NCI-H2029 (cell line): ENCODE data around the gene EOMES.
"Not testable (repeated sequence)": the region's sequence is repeated elsewhere in the genome, so short reads cannot be mapped to it uniquely, and the experiment has no call there.

Experiments
- DNase-seq: peaks from one replicate; lab custom pipeline; 2025; lab: John Stamatoyannopoulos, UW

The EOMES gene

DNA sequence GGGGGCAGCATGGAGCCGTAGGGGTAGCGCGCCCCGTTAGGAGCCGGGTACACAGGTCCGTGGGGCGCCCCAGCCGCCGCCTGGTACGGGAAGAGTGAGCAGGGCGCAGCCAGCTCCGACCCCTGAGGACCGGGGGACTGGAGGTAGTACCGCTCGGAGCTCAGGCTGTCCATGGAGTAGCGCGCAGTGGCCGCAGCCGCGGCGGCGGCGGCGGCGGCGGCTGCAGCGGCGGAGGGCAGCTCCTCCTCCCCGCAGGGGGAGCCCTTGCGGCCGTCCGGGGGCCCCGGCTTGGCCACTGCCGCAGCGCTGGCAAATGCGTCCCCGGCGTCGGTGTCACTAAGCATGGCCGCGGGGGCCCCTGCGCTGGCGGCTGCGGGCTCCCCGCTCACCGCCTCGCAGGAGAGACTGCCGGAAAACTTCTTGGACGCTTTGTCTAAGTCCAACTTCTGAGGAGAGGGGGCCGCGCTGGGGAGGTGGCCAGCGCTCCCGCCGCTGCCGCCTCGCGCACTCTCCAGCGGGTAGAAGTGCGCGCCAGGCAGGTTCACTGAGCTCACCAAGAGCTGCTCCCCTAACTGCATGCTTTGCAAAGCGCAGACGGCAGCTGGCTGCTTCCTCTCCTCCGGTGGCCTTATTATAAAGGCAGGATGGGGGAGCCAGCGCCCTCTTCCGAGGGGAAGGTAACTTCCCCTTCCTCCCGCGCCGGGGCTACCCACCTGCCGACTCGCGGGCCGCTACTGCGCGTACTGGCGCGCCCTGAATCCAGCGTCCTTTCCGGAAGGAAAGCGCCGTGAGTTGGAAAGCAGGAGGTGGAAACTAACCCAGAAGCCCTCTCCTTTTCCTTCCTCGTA lies at the start of gene EOMES:
Gene EOMES (minus strand): TSS at position 607 of the 848 bp plus-strand sequence. CDS start 29 bp downstream, at position 578.
- DNase-seq: peak; percentile 27

DNA sequence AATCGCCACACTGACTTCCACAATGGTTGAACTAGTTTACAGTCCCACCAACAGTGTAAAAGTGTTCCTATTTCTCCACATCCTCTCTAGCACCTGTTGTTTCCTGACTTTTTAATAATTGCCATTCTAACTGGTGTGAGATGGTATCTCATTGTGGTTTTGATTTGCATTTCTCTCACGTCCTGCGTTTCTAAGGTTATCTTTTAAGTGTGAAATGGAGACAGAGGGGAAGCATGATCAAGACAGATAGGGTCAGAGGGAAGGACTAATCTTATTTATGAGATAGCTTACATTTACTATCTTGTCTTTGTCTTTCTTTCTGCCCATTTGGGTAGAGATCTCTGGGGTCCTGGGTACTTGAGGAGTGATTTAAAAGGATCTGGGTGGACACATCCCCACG lies 48.3 kb upstream of the EOMES start:
- not testable (repeated sequence) for DNase-seq

DNA sequence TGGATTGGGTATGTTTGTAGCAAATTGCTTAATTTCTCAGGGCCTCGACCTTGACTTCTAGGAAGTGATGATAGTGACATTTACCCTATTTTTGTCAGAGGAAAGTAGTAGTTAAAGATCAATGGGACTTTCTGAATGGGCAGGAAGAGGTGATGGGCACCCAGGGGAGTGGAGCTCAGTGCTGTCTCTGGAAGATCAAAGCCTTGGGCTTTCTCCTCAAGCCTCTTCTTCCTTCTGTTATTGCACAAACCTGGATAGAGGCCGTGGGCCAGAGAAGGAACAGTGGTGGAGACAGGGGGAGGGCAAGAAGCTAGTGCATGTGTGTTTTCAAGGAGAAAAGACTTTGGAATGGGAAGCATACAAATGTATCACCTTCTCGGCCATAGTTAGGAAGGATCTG lies 44.9 kb upstream of the EOMES start:
- DNase-seq: no peak

DNA sequence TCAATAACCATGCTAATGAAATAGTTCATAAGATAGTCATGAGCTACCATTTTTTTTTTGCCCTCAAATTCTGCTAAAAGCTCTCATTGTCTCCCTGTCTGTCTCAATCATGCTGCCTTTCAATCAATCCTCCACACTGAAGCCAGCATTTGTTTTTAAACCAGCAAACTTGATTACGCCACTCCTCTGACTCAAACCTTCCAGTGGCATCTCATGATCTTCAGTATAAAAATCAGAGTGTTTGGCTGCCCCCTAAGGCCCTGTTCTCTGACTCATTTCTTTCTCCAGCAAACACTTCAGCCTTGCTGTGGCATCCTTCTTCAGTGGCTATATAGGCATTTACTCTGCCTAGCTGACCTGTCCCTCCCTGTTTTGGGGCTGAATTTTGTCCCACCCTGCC lies 36.0 kb upstream of the EOMES start:
- DNase-seq: no peak

DNA sequence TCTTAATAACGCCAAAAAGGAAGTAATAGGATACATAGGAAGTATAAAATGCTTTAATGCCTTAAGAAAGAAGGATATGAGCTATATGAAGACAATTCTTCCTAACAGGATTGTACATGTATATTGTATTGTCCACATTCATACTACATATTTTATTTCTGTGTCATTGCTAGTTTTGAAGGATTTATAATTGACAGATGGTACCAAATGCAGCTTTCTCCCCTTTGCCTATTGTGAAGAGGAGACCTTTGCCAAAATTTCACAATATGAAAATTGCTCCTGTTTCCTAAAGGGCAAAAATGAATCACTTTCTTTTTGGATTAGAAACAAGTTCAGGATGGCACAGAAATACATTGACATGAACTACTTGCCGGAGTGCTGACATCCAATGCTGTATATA lies 34.8 kb upstream of the EOMES start:
- DNase-seq: no peak

DNA sequence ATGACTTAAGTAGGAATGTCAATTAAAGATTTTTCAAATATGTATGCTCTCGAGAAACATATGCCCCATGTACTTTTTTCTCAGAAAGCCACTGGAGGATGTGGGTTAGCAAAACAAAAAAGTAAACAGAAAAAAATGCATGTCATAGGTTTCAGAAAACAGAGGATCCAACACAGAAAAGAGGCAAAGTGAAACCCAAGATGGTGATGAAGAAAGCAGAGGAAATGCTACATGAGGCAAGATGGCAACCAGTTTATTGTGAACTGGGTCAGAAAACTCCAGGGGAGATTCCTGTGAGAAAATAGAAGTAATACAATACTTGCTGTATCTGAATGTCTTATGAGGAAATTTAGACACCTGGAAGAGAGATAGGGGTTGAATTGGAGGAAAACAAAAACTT lies 30.8 kb upstream of the EOMES start:
- no peak for DNase-seq

DNA sequence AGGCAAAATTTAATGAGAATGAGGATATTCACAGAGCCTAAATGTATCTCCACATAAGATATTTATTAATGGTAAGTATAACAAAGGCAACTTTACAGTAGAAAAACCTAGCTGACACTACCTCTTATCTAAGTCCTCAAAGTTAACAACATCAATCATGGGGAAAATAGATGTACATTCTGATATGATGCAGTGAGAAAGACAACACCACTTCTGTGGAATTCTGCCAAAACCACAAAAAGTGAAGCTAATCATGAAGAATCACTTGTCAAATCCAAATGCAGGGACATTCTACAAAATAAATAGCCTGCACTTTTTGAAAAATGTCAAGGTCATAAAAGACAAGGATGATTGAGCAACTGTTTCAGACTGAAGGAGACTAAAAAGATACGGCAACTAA lies 27.5 kb upstream of the EOMES start:
- DNase-seq: no peak

DNA sequence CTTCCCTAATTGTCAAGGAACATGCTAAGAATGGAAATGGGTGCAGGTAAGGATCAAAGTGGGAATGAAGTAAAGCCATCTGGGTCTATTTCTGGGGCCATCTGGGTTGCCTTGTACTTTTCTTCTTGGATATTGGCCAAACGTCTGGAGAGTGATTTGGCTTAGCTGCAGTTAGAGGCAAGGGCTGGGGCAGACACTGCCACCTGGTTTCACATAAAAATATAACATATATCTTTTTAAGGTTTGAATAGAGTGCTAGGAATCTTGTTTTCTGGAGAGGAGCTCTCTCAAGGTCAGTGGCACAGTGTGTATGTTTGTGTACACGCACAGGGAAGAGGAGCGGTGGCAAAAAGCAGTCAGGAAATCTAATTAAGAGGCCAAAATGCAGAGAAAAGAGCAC lies 24.7 kb upstream of the EOMES start:
- DNase-seq: no peak

DNA sequence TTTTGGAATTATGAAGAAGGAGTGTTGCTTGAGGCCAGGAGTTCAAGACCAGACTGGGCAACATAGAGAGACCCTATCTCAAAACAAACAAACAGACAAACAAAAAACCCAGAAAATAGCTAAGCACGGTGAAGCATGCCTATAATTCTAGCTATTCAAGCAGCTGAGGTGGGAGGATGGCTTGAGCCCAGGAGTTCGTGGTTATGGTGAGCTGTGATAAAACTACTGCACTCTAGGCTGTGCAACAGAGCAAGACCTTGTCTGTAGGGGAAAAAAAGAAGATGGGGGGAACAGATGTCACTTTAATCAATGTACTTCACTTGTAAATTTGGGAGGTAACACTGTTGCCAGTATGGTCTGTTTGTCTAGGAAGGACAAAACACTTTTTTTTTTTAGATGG lies 18.7 kb upstream of the EOMES start:
- no peak for DNase-seq

DNA sequence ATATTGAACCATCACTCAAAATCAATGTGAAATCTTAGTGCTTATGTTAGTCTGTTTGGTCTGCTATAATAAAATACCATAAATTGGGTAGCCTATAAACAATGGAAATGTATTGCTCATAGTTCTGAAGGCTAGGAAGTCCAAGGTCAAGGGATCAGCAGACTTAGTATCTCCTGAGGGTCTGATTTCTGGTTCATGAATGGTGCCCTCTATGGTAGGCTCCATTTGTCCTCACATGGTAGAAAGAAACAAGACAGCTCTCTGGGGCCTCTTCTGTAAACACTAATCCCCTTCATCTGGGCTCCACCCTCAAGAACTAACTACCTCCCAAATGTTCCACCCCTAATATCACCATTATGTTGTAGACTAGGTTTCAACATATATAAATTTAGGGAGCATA lies 15.0 kb upstream of the EOMES start:
- no peak for DNase-seq

DNA sequence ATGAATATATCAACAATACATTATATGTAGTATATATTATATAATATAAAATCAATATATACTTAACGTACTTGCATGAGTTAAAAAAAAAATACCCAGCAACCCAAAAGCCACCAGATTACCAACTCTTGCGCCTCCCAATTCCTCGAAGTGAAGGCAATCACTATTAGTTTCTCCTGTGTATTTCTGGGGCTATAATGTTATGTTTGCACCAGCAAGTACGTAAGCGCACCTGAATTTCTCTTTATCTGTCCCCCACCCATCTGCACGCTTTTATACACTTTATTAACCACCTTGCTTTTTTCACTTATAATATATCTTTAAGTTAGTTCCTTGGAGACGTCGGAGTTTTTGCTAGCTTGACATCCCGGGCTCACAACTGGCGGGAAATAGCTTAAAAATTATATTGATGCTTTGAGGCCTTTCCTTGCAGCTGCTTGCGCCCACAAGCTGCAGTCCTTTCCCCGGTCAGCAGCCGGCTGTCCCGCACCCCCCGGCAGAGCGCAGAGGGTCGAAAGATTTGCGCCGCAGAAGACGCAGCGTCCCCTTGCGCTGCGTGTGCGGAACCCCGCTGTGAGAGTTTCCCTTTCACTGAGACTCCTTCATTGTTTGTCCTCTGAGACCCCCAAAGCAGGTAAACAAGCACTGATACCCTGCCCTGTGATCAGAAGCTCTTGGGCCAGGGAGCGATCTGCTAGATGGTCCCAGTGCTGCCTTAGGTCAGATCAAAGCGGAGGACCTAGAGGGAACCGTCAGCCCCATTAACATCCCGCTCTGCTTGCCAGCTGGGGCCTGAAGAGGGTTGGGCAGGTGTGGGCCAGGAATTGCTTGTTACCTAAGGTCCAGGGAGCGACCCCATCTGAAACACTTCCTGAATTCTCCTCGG lies 8.9 kb upstream of the EOMES start:
- DNase-seq: no peak

DNA sequence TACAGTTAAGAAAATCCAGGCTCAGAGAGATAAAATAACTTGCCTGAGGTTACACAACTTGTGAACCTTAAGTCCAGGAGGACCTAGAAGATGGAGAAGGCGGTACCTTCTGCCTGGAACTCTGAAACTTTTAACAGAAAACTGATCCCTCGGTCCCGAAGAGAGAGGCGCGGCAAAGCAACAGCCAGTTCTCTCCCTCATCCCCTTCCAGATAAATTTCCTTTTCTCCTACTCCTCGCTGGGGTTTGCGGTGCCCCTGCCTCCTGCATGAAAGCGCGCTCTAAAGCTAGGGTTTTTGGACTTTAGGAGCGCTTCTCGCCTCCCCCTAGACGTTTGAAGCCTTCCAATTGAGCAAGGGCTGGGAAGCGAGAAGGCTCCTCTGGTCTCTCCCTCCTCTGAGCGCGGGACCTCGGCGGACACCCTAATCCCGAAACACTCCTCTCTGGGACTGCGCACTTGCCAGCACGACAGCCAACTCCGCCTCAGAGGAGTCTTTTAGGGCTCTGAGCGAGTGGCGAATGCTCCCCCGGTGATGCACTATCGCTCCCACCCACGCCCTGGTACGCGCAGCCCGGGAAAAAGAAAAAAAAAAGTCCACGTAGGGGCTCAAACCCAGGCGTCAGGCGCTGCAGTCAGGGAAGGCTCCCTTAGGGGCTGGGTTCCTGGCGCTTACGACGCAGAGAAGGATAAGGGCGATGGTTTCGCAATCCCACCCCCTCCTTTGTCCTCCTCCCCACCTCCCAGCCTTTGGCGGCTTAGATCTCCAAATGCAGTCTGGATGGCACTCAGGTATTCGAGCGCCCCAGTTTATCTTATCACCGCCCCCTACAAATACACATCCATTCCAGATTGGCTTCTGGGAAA lies 7.9 kb upstream of the EOMES start:
- no peak for DNase-seq

DNA sequence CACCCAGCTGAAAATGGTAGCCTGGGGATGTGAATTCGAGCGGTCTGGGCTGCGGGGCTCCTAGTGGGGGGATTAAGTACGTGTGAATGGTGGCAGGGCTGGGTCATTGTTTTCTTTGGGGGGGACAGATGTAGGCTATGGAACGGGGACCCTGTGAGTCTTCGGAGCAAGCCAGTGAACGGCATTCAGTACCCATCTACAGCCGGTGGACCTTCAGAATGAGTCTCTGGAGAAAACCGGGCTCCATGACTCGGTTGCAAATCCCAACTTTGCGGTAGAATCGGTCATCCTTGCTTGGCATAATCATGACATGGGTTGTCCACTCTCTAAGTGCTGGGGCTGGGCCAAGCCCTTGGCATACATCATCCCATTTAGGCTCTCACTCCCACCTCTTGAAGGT lies 7.2 kb upstream of the EOMES start:
- DNase-seq: no peak

DNA sequence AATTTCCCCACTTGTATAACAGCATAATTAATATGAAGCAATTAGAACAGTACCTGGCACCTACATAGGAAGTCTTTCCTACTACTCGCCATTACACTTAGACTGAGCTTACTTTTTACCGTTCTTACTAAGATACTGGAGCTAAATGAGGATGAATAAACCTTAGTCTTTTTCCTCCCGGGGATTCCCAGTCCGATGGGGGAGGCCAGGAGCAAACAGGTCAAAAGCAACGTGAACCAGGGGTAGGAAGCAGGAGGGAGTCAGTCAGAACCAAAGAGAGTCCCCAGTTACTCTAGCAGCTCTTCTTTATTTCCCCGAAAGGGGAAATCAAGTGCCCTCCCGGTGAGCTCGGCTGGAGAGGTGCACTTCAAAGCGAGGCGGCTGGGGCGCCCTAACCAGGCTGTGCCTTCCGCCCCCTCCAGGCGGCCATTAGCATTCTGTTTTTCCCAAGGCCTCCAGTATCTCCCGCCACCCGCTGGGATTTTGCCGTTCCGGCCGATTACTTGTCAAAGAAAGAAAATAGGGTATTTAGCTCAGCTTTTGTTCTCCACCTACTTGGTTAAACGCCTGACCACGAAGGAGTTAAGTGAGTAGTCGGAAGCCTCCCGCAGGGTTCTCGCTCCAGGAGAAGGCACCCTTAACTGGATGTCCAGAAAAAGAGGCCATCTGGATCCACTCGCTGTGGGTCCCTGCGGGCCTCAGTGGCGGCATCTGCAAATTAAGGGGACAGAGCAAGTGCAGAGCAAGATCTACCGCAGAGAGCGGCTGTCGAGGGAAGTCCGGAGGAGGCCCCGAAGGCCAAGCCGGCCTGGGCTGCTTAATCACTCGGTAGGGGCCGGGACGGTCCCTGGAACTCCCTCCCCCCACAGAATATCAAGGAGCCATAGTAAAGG lies 6.3 kb upstream of the EOMES start:
- no peak for DNase-seq

DNA sequence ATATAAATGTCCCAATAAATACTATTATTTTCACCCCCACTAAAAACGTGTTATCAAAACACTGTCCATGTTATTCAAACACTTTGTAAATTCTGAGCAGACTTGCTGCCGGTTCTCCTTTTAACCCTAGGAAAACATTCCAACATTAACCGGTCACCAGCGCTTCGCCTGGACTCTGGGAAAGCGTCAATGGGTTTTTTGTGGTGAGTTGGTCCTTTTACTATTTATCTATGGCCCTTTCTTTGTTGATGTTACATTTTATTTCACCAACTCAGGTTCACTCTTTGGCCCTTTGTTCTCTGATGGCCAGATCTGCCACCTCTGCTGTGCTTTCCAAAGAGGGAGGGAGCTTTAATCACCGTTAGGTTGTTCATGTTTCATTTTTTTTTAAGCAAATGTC lies 4.1 kb upstream of the EOMES start:
- DNase-seq: no peak

DNA sequence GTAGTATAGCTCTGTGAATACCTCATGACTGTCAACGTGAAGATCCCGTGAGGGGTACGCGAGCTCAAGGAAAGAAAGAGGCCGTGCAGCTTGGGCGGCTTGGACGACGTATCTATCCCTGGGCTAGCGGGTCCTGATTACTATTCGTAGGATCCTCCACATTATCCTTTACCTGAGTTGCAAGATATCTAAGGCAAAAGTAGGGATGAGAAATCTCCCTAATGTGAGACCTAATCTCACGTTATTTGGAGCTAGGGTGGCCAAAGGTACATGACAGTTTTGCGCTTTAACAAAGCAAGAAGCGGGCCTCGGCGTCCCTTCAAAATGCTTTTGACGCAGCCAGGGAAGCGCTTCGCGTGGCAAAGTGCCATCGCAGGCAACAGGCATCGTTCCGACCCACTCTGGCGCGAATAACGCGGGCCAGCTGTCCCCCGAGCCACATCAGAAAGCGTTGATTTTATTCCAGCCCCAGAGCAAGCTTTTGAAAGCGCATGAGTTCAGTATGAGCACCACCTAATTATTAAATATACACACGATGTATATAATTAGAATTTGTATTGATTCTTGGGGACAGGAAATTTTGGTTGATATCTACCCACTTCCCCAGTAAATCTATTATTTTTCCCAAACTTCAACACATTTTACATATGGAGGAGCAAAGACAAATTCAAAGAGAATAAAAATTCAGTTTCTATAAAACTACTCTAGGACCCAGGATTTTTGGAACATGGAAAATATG lies 2.5 kb upstream of the EOMES start:
- no peak for DNase-seq

DNA sequence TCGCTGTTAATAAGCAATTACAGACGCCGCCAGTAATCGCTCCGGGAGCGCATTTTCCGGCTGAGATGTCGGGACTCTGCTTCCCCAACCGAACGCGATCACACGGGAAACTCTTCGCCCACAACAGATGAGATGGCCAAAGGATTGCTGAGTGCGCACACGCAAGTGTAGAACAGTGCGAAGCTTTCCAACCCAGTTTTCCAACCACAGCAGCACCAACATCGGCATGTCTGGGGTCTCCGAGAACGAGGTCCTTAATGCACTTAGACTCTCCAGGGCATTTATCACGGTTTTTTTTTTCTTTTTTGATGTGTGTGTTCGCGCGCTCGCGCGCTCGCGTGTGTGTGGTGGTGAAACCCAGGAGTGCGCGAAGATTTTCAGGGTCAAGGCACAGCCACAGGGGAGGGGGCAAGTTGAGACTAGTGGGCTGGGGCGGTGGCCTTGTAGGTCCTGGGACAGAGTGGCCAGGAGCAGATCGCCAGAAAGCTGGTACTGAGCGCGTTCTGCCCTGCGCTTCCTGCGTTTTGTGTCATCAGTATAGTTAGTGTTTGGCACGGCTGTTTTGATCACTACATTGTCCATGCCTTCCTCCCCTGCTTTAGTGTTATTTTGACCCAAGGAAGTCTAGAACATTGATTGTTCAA lies 1.8 kb upstream of the EOMES start:
- DNase-seq: no peak

DNA sequence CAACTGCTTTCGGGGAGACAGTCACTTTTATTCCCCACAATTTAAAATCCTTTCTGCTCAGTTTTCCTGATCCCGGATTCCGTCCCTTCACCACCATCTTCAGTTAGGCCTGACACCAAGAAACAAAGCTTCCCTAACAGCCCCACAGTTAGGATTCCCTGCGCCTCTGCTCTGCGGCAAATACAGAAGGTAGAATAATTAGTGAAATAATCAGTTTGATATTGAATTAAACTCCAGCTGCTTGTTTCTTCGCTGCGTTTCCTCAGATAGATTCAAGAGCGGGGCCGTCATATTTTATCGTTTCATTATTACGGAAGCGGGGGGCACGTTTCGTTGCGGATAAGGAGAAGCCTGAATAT lies 1.3 kb upstream of the EOMES start:
- DNase-seq: no peak

DNA sequence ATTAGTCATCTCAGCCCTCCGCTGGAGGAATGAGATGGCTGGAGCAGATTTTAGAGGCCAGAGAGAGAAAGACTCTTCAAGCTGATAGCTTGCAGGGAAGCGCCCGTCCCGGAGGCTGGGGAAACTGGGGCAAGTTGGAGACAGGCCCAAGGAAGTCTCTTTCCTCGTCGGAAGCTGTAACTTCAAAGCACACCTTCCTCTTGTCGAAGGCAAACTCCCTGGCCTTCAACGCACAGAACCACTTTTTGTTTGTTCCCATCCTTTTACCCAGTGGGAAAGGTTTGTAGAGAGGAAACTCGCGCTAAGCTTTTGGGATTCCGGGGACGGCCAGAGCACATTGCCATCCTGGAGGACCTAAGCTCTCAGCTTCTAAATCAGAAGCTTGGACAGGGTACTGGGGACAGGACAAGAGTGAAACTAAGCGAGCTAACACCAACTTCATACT lies 900 bp upstream of the EOMES start:
- DNase-seq: no peak
